Measurements from ENCODE around the gene MYO3B.
"Not testable (repeated sequence)": the region's sequence is repeated elsewhere in the genome, so short reads cannot be mapped to it uniquely, and the experiment has no call there.

The MYO3B gene

DNA sequence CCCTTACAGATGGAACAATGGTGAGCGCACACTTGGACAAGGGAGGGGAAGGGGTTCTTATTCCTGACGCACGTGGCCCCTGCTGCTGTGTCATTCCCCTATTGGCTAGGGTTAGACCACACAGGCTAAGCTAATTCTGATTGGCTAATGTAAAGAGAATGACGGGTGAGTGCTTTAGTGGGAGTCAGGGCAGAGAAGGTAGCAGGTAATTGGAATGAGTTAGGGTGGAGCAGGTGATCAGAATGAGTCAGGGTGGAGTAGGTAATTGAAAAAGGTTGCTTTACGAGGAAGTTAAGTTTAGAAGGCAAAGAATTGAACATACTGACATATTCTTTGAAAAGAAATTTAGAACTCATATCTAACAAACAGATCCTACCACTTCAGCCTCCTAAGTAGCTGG lies 256.4 kb downstream of the MYO3B start:
- not testable (repeated sequence) for DNase-seq

DNA sequence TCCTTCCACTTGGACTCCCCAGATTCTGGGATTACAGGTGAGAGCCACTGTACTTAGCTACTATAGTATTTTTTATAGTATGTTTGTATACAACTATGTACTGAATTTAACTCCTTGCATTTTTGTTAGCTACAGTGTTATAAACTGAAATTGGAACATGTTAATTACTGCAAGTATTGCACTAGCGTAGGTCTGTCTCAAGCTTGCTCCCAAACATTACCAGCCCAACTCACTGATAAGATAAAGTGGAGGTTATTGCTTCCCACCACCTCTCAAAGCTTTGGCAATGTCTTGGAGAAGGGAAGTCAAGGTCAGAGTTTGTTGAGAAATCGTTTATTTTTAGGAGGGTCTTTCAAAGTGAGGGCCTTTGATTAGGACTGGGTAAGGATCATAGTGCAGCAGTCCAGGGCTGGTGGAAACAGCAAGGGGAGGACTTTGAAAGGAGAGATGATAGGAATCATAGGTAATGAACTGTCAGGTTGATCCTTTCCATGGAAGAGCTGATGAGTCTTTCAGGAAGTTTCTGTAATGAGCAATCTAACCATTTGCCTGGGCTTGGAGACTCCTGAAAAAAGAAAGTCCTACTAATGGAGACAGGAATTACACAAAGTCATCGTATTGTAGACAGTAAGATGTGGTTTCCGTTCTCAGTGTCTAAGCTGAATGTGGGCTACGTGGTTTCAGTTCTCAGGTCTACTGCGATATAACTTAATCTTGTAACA lies 257.1 kb downstream of the MYO3B start:
- no peak for DNase-seq

DNA sequence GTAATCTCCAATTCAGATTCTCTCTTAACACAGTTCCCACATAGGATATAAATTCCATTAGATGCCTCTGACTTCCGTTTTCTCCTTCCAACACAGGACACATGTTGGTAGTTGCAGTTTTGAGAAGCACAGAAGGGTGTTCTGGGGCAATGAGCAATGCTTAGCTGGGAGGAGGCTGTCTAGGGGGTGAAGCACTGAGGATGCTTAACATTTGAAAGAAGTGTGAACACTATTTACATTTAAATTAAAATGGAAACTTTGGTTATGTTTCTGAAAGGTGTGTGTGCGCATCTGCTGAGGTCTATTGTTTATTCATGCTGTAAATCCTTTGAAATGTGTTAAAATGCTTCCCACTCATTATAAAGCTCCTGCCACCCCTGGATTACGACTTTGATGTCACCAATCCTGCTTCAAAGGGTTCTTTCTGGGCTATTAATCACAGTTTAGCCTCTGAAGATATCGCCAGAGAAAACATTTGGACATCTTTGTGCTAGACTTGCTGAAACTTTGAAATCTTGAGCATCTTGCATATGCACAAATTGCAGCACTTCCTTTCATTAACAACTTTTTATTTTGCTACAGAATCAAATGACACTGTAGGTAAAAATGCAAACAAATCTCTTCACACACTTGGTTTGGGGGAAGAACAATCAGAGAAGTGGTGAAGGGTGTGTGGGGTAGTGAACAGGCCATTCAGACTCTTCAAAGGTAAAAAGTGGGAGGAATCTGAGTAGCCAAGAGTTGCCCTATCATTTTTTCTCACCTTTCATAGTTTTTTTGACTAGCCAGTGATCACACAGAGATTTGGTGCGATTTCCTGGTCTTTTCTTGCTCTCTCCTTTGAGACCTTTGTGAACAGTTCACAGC lies 258.4 kb downstream of the MYO3B start:
- DNase-seq: no peak

DNA sequence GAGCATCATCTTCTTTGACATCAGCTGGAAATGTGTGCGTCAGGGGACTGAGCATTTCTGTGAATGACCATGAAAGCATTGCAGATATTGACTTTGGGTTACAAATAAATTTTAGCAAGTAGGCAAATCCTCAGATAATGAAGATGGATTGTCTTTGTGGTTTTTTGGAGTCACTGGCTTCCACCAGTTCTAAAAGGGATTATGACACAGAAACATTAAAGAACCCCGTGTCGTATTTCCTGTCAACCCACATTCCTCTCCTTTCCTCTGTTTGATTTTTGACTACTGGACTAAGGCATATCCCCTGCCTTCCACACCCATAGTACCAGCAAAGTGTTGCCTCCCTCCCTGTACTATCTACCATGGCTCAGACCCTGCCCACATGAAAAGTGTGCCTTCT lies 268.1 kb downstream of the MYO3B start:
- no peak for DNase-seq

DNA sequence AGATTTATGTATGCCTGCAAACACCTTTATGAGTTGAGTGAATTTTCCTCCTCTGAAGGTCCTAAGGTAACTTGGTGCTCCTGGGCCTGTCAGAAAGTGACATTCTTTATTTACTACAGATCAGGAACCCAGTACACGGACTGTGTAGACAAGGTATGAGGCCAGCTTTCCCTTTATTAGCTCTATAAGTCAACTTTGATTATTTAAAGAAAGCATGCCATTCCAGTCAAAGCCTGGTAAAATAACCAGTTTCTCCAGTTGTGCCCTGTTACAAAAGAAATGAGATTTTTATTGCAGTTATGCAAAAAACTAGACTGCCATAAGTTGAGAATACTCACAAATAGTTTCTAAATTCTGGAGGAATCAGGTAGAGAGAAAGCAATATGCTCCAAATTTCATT lies 271.1 kb downstream of the MYO3B start:
- no peak for DNase-seq

DNA sequence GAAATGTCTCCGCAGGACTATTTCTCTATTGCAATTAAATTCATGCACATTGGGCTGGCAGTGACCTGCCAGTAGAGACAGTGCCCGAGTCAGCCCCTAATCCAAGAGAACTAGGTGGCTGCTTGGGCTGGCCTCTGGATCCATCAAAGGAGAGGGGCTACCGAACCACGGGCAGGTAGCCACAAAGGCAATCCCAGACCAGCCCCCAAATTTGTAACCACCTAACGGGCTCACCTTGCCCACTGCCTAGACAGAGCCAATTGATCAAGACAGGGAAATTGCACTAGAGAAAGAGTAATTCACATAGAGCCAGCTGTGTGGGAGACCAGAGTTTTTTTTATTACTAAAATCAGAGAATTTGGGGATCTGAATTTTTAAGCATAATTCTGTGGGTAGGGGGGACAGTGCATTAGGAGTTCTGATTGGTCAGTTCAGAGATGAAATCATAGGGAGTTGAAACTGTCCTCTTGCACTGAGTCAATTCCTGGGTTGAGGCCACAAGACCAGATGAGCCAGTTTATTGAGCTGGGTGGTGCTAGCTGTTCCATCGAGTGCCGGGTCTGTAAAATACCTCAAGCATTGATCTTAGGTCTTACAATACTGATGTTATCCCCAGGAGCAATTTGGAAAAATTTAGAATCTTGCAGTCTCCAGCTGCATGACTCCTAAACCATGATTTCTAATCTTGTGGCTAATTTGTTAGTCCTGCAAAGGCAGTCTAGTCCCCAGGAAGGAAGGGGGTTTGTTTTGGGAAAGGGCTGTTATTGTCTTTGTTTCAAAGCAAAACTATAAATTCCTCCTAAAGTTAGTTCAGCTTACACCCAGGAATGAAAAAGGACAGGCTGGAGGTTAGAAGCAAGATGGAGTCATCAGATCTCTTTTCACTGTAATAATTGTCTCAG lies 276.8 kb downstream of the MYO3B start:
- no peak for DNase-seq

DNA sequence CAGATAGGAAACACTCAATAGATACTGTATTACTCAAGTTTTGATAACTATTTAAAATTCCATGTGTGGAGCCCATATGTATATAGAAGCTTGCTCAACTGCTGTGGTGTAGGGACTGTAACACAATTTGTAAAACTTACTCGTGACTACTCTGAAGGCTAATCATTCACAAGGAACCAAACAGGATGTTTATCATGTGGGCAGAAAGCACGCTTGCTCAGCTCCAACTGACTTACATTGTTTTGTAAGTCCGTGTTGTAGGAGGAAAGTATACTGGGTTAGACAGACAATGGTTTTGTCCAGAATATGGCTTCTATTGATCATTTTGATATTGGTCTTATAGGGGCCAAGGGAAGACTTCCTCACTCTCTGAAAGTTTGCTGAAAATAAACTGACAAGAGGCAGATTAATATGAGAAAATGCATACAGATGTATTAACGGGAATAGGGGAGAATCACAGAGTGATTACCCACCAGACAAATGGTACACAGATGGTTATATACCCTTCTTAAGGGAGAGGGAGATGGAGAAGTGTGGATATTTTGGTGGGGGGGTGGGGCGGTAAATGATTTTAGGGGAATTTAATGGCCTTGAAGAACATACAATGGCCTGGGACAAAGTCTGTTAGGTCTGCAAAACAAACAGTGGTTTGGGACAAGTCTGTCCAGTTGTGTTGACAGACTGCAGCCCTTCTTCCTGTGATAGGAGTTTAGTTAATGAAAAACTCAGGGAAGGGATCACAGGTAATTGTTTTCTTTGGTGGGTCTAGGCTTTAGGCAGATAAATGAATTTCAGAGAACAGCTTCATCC lies 277.9 kb downstream of the MYO3B start:
- DNase-seq: no peak

DNA sequence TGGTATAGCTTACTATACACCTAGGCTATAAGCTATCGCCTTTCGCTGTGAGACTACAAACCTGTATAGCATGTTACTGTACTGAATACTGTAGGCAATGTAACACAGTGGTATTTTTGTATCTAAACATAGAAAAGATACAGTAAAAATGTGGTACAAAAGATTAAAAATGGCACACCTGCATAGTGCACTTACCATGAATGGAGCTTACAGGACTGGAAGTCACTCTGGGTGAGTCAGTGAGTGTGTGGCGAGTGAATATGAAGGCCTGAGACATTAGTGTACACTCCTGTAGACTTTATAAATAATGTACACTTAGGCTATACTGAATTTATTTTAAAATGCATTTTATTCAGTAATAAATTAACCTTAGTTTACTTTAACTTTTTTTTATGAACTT lies 279.0 kb downstream of the MYO3B start:
- no peak for DNase-seq

DNA sequence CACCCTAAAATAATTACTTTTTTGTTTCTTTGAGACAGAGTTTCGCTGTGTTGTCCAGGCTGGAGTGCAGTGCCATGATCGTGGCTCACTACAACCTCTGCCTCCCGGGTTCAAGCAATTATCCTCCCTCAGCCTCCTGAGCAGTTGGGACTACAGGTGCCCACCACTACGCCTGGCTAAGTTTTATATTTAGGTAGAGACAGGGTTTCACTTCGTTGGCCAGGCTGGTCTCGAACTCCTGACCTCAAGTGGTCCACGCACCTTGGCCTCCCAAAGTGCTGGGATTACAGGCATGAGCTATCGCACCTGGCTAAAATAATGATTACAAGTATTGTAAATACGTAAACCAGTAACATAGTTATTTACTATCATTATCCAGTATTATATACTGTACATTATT lies 279.8 kb downstream of the MYO3B start:
- DNase-seq: no peak

DNA sequence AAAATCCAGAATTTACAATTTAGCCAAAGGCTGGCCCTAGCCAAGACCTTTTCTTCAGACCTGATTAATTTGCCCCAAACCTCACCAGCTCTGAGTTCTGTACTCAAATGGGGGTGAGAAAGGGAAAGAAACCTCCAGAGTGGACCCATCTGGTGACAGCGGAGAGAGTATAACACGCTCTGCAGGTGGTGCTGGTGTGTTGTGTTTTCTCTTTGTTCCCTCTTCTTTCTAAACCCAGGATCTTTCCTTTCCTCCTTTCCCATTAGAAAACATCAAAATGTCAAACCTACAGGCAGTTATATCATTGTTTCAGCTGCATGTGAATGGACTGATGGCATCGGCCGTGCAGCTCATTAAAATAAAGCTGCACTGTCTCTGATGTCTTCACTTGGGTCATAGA lies 283.9 kb downstream of the MYO3B start:
- DNase-seq: no peak

DNA sequence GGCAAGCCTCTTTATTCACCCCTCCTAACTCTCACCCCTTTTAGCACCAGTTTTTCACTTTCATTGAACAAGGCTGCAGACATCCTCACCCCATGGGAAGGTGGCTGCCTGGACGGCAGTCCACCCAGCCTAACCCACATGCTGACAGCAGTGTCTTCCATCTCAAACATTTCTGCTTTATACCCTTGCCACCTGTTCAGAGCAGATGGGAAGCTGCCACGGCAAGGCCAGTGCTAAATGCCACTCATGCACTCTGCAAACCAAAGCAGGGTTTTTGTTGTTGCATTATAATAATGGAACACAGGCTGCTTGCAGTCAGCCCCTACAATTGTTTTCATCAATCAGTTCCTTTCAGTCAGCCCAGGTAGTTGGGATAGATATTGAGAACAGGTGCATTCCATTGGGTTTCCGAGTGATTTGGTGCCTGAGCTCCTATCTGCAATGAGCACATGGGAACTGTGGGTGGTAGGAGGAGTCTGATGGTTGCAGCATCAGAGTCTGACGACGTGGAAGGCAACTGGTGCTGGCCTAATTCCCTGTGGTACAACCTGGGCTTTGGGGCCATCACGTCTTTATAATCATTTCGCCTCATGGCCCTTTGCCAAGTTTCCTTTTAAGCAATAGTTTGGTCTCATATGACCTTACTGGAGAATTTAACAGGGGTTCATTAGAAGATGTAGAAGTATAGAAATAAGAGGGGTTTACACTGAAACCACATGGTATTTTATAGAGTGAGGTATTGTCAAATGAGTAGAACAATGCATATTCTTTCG lies 284.7 kb downstream of the MYO3B start:
- DNase-seq: no peak

DNA sequence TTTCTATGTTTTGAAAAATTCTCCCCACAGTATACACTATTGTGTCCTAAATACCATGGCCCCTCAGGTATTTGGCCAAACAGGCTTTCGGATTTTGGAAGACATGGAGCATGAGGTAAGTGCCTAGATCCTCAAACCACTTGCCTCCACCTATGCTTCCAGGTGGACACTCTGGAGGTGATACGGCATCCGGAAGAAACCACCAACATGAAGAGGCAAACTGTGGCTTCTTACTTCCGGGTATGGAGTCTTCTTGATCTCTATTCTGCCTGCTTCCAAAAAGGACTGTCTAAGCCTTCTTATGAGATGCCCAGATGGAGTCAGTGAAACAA lies 285.2 kb downstream of the MYO3B start:
- DNase-seq: no peak

DNA sequence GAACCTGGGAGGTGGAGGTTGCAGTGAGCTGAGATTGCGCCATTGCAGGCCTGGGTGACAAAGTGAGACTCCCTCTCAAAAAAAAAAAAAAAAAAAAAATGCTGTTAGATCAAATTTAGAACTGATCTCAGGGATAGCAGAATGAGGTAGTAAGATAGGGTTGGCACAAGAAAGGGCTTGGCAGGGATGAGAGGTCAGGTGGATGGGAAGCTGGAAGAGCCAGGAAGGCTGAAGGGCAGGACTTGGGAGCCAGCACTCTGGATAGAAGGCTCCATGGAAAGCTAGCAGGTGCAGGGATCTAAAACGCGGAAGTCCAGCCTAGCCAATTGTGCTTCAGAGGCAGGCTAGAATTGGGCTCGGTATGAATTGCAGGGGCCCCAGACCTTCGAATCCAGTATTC lies 286.3 kb downstream of the MYO3B start:
- no peak for DNase-seq

DNA sequence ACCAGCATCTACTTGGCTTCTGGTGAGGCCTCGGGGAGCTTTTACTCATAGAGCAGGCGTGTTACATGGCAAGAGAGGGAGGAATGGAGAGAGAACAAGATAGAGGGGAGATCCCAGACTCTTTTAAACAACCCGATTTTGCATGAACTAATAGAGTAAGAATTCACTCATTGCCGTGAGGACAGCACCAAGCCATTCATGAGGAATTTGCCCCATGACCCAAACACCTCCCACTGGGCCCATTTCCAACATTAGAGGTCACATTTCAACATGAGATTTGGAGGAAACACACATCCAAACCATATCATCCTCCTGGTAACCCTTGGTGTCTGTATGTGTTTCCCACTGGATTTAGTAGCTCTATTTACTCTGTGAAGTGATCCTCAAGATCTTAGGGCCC lies 287.3 kb downstream of the MYO3B start:
- DNase-seq: no peak

DNA sequence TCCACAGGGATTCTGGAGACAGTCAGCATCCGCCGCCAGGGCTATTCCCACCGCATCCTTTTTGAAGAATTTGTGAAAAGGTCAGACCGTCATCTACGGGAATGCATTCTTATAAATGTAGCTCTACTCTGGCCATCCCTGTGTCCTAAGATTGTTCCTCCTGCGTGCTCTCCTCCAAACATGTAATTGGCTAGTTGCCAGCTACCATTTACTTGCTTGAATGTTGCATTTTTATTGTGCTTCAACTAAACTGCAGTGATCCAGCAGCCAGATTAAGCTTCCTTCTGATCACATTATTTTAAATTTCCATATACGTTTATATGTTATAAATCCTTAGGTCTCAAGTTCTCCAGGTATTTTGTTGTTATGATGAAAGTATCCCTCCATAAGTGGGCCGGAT lies 288.7 kb downstream of the MYO3B start:
- DNase-seq: no peak

DNA sequence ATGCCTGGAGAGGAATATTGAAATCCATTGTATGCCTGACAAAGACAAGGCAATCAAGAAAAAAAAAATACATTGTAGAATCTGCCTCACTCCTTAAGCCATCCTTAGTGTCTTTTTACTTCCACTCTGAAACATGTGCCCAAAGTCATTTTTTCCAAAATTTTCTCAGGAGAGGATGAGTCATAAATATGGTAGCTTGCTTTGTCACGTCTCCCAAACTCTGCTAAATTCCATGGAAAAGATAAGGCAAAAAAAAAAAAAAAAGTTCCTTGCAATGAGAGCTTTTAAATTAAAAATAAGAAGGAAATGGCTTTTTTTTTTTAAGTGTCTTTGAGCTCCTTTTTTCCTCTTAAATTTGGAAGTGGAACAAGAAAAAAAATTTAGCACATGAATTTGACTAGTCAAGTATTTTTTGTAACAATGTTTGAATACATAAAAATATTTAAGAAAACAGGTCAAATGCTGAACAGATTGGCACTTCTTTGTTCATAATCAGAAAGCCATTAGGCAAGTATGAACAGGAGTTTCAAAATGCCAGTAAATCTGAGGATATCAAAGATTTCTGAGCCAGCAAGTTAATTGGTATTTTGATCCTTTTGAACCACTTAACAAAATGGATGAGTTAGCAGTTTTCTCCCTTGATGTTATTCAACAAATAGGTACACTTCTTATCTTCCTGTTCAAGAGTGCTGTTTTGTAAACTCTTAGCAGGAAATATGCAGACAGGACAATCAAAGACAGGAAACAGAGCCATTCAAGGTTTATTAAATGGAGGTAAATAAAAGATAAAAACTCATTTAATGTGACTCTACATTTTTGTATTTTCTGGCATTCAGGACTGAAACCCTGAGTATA lies 289.8 kb downstream of the MYO3B start:
- DNase-seq: no peak

DNA sequence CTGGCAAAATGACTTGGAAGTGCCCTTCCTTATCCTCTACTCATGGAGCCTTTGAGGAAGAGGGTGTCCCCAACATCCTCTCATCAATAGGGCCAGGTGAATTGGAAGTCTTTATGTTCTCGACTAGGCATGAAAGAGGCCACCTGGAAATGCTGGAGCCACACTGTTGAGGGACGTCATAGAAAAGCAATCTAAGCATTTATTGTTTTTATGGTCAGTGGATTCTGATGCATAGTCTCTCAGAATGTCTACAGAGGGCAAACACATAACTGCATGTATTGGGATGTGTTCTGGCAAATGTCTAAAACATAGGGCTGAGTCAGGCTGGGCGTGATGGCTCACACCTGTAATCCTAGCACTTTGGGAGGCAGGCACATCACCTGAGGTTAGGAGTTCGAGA lies 290.6 kb downstream of the MYO3B start:
- DNase-seq: no peak

DNA sequence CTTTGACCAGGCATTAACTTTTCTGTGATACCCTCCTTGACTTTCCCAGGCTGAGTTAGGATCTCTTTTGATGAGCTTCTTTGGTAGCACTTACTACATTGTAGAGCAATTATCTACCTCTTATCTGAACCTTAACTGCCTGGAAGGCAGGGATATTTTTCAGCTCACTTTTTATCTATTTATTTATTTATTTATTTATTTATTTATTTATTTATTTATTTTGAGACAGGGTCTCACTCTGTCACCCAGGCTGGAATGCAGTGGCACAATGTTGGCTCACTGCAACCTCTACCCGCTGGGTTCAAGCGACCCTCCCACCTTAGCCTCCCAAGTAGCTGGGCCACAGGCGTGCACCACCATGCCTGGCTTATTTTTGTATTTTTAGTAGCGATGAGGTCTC lies 294.6 kb downstream of the MYO3B start:
- not testable (repeated sequence) for DNase-seq

DNA sequence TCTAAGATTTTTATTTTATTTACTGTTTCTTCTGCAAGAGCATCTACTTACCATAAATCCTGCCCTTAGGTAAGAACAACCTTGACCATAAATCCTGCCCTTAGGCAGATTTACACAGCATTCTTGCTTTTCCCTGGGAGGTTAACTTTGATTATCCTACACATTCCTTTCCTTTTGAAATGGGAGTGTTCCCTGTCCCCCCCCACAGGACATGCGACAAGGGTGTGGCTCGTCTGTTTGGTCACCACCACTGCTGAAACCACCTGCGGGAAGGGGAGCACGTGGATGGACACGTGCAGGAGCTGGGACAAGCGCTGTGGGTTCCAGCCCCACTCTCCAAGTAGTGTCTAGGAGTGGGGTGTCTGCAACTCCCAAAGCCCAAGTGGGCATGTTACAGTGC lies 297.9 kb downstream of the MYO3B start:
- no peak for DNase-seq

DNA sequence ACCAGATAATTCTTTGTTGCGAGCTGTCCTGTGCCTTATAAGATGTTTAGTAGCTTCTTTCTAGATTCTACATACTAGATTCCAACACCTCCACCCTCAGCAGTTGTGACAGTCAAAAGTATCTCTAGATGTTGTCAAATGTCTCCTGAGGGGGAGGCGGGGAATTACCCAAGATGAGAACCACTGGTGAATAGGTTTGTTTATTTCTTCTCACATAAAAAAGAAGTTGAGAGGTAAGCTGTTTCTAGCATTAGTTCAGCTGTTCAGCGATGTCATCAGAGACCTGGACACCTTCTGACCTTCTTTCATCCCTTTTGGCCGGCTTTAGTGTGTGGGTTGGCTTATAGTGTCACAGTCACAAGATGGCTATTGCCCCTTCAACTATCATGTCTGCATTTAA lies 299.7 kb downstream of the MYO3B start:
- no peak for DNase-seq

DNA sequence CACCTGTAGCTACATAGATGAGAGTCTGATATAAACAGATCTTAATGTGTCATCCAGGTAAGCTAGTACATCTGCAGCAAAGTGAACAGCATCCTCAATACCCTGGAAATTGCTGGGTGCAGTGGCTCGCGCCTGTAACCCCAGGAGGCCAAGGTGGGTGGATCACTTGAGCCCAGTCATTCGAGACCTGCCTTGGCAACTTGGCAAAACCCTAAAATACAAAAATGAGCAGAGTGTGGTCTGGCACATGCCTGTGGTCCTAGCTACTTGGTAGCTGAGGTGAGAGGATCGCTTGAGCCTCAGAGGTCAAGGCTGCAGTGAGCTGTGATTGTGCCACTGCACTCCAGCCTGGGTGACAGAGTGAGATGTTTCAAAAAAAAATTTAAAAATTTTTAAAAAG lies 303.3 kb downstream of the MYO3B start:
- DNase-seq: no peak

Measured in NCI-H187 (cell line).